ENCODE results near the gene ETV5. TPM values are rescaled to one million over a fixed set of nuclear protein-coding genes. Genes with fewer than 3 reads are reported as not detected.
"Not testable (repeated sequence)": the region's sequence is repeated elsewhere in the genome, so short reads cannot be mapped to it uniquely, and the experiment has no call there.

The ETV5 gene
- total RNA-seq, 1 donor from 2014 or later = 61.0 TPM

- Mint-ChIP-seq H3K27ac (ENCODE audit: unreplicated experiment) (no peak overlapping the region), H3K4me3 (no peak overlapping the region), H3K36me3 (ENCODE audit: low read depth) (no peaks in the 10 kb centered on the region), H3K4me1 (no peaks in the 10 kb centered on the region), H3K27me3 (ENCODE audit: low read depth) (peaks cover 33% of the 10 kb centered on the region), H3K9me3 (no peaks in the 10 kb centered on the region)
- no peak for TF ChIP-seq CTCF (conservative IDR thresholded peaks at IDR 0.05)
- DNase-seq (ENCODE audit: low read depth, low spot score) = no peak
Observed at GRCh38 chr3:186022931-186023330, 86.0 kb downstream of the ETV5 start.

DNA sequence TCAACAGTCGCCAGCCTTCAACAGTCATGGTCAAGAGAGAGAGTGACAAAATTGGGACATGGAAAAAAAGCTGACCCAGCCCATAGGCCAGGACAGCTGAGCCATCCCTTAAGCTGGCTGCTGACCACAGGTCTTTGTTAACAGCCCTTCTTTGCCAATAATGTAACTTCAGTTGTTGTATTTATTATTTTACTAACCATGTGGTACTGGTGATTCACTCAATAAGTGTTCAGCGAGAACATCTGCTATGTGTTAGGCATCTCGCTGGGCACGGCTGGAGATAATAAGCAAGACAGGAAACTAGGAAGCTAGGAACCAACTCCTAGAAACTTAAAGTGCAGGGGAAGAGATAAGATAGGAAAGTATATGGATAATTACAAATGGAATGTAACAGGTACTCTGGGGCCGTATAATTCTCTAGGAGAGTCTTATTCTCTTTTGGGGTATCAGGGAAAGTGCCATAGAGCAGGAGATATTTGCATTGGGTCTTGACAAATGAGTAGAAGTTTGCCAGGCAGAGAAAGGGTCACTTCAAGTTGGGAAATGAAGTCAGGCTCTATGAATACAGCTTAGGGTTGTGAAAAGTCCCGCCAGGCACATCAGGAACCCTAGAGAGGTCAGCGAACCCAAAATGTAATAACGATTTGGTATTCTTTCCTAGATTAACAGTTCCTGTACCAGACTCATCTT, 87.1 kb downstream of the ETV5 start:
- H3K36me3 Mint-ChIP-seq (ENCODE audit: low read depth) = no peaks in the 10 kb centered on the region

DNA sequence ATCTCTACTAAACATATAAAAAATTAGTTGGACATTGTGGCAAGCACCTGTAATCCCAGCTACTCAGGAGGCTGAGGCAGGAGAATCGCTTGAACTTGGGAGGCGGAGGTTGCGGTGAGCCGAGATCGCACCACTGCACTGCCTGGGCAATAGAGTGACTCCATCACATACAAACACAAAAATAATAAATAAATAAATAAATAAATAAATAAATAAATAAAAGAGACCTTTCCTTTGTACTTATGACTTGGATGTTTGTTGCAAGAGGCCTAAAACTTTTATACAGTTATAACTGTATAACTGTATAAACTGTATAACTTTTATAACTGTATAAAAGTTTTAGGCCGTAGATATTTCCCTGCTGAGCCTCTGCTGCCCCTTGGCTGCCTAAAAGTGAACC, 87.6 kb downstream of the ETV5 start:
- not testable (repeated sequence) for H3K4me1 Mint-ChIP-seq

More for the DNA sequence above, 87.1 kb downstream of the ETV5 start:
- Mint-ChIP-seq H3K9me3 (peaks cover 3% of the 10 kb centered on the region), H3K27me3 (ENCODE audit: low read depth) (peaks cover 35% of the 10 kb centered on the region), H3K27ac (ENCODE audit: unreplicated experiment) (no peak overlapping the region), H3K4me1 (no peaks in the 10 kb centered on the region), H3K4me3 (no peak overlapping the region)
- DNase-seq (ENCODE audit: low read depth, low spot score) = no peak
- TF ChIP-seq CTCF (conservative IDR thresholded peaks at IDR 0.05) = no peak

GRCh38 chr3:186019288-186019687, 89.6 kb downstream of the ETV5 start:
- H3K27me3 Mint-ChIP-seq (ENCODE audit: low read depth) = peaks cover 18% of the 10 kb centered on the region
- H3K27ac Mint-ChIP-seq (ENCODE audit: unreplicated experiment); DNase-seq (ENCODE audit: low read depth, low spot score); H3K9me3 Mint-ChIP-seq; H3K36me3 Mint-ChIP-seq (ENCODE audit: low read depth); H3K4me1 Mint-ChIP-seq; H3K4me3 Mint-ChIP-seq: not testable (repeated sequence)

More for the DNA sequence above, 87.6 kb downstream of the ETV5 start:
- H3K4me3 Mint-ChIP-seq; DNase-seq (ENCODE audit: low read depth, low spot score); H3K27ac Mint-ChIP-seq (ENCODE audit: unreplicated experiment); H3K9me3 Mint-ChIP-seq; H3K36me3 Mint-ChIP-seq (ENCODE audit: low read depth): not testable (repeated sequence)
- peaks cover 33% of the 10 kb centered on the region for H3K27me3 Mint-ChIP-seq (ENCODE audit: low read depth)

DNA sequence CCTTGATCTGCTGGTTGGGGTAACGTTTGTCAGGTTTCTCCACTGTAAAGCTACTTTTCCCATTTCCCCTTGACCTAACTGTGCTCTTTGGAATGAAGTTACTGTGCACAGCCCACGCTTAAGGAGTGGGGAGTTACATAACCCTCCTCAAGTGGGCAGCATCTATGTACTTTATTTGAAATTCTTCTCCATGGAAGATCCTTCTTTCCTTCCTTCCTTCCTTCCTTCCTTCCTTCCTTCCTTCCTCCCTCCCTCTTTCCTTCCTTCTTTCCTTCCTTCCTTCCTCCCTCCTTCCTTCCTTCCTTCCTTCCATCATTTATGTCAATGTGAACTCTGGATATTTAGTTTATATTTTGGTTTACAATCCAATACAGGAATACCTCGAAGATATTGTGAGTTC, 94.0 kb downstream of the ETV5 start:
- no peaks in the 10 kb centered on the region for H3K36me3 Mint-ChIP-seq (ENCODE audit: low read depth)
- no peak overlapping the region for H3K27ac Mint-ChIP-seq (ENCODE audit: unreplicated experiment)
- H3K9me3 Mint-ChIP-seq = peaks cover 7% of the 10 kb centered on the region
- H3K4me3 Mint-ChIP-seq = no peak overlapping the region
- TF ChIP-seq CTCF (conservative IDR thresholded peaks at IDR 0.05) = no peak
- H3K4me1 Mint-ChIP-seq = no peaks in the 10 kb centered on the region
- DNase-seq (ENCODE audit: low read depth, low spot score) = no peak
- H3K27me3 Mint-ChIP-seq (ENCODE audit: low read depth) = peaks cover 12% of the 10 kb centered on the region

DNA sequence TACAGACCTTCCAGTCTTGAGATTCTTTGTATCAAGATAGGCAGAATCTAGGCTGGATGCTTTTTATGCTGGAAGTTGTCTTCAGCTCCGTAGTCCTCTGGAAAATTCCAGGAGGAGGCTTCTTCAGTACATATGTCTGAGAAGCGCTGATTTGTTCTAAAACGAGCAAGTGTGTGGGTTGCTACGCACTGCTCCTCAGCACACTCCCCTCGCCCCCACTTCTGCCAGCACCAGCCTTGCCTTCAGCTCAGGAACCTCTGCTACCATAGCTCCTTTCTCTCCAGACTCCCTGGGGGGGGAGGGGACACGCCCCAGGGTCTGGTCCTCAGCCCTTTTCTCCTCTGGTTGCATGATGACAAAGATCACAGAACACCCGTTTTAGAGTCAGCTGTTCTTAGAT, 95.6 kb downstream of the ETV5 start:
- H3K4me1 Mint-ChIP-seq = no peaks in the 10 kb centered on the region

More for the DNA sequence above, 95.6 kb downstream of the ETV5 start:
- H3K9me3 Mint-ChIP-seq = peaks cover 7% of the 10 kb centered on the region
- no peak overlapping the region for H3K4me3 Mint-ChIP-seq
- H3K27me3 Mint-ChIP-seq (ENCODE audit: low read depth) = peaks cover 9% of the 10 kb centered on the region
- H3K36me3 Mint-ChIP-seq (ENCODE audit: low read depth) = no peaks in the 10 kb centered on the region
- DNase-seq (ENCODE audit: low read depth, low spot score) = no peak
- H3K27ac Mint-ChIP-seq (ENCODE audit: unreplicated experiment) = peak overlapping the region; percentile 19
- no peak for TF ChIP-seq CTCF (conservative IDR thresholded peaks at IDR 0.05)
